Measurements from ENCODE around the gene BMPER.
A peak's percentile ranks its signal among the peaks of the same experiment; 100 is the strongest.

BMPER gene

DNA sequence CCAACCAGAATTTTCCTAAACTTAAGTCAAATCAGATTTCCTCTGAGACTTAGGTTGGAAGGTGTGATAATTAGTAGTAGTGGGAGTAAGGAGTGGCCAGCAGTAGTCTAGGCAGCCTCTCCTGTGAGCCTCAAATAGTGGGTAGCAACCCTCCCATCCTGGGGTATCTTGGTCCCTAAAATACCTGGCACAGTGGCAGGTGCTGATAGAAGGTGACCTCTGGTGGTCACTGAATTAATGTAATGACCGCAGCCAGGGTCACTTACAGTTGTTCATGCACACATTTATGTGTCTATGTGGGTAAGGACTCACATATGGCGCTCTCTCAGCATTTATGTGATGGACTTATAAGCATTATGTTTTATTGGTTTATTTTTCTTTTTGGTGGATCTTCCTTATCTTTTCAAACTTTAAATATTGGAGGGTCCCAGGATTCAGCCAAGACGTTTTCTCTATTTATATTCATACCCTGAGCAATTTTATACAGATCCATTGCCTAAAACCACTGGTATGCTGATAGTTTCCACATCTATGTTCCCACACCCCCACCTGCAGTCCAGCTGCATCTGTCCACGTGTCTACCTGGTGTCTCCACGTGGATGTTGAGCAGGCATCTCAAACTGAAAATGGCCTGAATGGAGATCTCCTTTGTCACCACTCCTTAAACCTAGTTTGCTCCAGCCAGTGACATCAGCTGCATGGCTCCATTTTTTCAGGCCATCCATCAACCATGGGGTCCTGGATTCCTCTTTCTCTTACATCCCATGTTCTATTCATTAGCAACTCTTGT is 18.3 kb downstream of the BMPER start:
- no peak for DNase-seq

DNA sequence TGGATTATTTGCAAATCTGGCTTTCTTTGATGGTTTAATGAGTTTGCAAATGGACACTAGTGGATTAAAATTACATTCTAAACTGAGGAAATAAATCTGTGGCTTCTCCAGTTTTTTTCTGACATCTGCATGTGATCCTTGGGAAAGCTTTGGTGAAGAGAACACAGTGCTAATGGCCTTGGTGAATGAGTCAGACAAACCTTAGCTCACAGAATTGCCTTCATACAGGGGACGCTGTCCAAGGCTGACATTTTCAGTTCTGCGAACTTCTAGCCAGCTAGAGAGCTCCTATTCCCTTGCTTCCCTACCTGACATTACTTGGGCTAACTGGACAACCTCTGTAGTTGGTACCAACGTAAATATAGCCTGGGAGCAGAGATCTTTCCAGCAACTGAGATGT is 21.2 kb downstream of the BMPER start:
- DNase-seq = no peak

GRCh38 chr7:33928986-33929385 is 23.6 kb downstream of the BMPER start:
- no peak for DNase-seq

- DNase-seq = no peak
Observed at GRCh38 chr7:33932221-33932620, 26.9 kb downstream of the BMPER start.

- DNase-seq = peak; percentile 41
Observed at GRCh38 chr7:33932832-33933468, 27.6 kb downstream of the BMPER start.

GRCh38 chr7:33933611-33934281 is 28.4 kb downstream of the BMPER start:
- DNase-seq = no peak

DNA sequence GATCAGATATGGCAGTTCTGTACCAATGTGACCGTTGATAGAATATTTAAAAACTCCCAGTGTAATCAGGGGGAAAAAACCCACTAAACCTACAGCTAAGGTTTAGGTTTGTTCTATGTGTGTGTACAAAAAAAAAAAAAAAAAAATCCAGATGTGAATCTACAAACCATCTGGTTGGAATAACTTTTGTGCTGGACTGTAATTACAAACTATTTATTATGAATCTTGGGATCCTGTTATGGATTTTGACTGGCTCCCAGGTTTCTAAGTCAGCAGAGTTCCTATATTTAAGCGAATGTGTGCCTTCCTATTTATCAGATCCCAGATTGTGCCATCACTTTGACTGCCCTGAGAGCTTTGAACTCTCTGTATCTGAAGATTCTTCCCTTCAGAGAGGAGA is 29.1 kb downstream of the BMPER start:
- DNase-seq = no peak

DNA sequence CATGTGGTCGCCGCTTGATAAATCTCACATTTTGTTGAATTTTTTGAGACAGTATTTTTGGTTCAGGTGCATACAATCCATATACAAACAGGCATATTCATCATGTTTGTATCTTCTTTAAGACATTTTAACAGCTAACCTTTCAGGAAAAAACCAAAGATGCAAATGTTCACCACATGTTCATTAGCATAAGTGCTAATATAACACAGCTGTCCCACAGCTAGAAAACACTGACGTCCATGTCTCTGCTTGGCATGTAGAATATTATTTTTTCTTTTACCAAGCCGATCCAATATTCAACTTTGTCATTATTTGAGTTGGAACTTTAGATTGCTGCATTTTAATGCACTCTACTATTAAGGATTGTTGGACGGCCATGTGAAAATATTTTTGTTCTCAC is 31.2 kb downstream of the BMPER start:
- DNase-seq = no peak

GRCh38 chr7:33937871-33938270 is 32.5 kb downstream of the BMPER start:
- DNase-seq = no peak

DNA sequence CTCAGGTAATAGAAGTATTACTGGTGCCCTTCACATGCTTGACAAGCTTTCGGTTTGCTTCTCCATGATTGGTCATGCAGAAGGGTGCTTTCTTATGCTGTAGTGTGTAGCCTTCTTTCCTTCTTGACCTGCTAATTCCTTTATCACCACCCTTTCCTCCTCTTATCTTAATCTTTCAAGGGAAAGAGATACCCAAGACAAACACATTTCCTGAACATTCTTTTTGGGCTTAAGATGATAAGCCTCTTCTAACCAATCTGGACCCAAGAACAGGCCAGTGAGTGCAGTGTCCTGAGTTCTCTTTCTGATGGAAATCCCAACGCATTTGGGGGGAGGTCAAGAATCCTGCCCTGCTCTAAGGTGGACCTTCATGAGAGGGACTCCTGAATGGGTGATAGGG is 33.8 kb downstream of the BMPER start:
- no peak for DNase-seq

- no peak for DNase-seq
Observed at GRCh38 chr7:33940503-33940902, 35.2 kb downstream of the BMPER start.

DNA sequence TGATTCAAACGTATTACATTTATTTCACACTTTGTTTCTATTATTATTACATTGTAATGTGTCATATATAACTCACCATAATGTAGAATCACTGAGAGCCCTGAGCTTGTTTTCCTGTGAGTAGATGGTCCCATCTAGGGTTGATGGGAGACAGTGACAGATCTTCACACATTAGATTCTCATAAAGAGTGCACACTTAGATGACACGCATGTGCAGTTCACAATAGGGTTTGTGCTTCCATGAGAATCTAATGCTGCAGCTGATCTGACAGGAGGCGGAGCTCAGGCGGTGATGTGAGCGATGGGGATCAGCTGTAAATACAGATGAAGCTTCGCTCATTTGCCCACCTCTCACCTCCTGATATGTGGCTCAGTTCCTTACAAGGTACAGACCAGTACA is 36.1 kb downstream of the BMPER start:
- no peak for DNase-seq

DNA sequence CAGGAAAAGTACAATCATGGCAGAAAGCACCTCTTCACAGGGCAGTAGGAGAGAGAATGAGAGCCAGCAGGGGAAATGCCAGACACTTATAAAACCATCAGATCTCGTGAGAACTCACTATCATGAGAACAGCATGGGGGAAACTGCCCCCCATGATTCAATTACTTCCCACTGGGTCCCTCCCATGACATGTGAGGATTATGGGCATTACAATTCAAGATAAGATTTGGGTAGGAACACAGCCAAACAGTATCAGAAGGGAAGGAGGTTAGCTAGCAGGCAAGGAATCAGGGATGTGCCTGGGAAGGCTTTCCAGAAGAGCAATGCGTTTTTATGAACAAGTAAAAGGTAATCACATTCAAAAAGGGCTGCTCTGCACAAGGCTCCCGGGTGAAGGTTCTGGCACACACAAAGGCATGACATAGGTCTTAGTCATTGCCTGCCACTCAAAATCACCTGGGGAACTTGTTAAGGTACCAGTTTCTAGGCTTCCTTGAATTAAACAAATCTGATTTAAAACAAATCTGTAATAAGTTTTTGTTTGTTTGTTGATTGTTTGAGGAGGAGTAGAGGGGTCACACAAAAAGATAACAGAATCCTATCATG is 40.9 kb downstream of the BMPER start:
- no peak for DNase-seq

DNA sequence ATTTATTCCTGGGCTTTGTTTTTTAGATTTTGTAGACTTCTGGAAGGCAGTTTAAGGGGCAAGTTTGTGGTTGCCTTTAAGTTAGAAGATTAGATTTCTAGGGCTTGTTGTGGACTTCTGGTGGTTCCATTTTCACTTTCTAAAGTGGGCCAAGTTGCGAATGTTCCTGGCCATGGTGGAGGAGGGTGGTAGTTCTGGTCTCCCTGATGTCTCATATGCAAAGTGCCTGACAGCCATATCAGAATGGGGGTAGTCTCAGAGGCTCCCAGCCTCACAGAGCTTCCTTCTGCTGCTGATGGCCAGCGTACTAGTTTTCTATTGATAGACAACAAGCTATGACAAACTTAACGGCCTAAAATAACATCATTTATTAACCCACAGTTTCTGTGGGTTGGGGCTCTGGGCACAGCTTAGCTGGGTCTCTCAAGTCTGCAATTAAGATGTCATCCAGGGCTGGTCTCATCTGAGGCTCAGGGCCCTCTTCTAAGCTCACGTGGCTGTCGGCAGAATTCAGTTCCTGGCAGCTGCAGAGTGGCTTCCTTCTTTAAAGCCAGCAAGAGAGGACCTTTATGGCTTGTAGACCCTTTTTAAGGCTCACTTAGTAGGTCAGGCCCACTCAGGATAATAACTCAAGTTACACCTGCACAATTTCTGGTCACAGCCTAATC is 44.8 kb downstream of the BMPER start:
- no peak for DNase-seq

GRCh38 chr7:33952824-33953223 is 47.5 kb downstream of the BMPER start:
- DNase-seq = no peak

- no peak for DNase-seq
Observed at GRCh38 chr7:33958104-33958503, 52.8 kb downstream of the BMPER start.

GRCh38 chr7:33959676-33960075 is 54.3 kb downstream of the BMPER start:
- no peak for DNase-seq

DNA sequence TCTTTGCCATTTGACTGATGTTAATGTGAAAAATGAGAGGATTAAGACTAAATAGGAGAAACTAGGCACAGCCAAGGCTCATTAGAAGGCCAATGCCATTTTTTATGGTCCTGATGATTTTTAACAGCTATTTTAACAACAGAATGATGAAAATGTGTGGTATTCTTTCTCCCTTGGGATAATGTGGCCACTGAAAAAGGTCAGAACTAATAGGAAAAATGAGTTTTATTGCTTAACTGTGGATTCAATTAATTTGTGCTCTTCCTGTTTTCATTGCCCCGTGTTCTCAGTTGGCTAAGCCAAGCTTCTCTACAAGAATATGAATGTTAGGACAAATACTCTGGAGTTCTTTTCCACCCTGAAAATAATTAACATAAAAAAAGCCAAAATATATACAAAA is 56.6 kb downstream of the BMPER start:
- no peak for DNase-seq

DNA sequence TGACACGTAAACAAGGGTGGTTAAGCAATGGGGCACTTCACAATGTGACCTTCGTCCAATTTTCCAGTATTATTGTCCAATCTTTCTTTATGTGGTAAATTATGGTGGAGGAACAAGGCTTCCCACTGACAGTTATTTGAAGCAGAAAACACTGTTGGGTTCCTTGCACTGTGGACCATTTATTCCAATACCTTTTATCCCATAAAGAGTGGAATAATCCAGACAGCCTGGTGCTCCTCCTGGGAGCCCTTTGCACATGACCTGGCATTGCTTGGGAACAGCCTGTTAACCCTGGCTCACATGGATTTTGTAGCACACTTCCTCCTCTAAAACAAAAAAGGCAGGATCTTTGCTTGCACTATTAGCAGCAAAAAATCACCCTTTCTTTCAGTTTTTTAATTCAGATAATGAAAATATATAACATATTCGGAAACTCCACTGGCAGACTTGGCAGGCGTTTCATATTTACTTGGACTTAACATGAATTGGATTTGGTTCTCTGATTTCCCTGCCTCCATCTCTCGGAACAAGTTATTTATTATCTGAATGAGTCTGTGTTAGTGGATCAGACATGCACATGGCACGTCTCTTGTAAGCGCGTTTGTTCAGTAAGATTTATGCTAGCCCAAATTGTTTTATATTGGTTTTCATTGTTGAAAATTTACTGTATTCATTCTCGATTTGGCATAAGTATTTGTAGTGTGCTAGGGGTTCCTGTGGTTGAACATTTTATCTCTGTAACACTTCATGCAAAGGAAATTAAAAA is 59.3 kb downstream of the BMPER start:
- peak; percentile 27 for DNase-seq

DNA sequence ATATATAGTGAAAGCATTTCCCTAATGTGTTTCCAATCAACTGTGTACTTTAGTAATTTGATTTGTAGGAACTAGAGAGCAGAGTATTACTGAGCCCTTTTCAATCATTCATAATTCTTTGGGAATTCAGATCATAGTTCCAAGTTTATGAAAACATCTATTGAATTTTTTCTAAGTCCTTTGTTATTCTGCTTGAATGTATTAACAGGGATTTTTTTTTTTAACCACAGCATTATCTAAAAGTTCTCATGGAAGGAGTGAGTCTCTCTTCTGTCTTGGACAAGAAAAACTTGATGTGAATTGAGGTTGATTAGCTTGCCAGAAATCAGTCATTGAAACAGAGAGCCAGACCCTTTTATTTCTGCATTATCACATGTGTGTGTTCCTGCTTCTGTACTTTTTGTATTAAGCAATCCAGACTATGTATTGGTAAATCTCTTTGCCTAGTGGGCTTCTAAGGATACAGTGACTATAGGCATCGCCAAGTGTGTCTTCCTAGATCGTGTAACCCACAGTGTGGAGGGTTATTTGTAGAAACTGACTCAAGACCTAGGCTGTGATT is 59.9 kb downstream of the BMPER start:
- no peak for DNase-seq

DNA sequence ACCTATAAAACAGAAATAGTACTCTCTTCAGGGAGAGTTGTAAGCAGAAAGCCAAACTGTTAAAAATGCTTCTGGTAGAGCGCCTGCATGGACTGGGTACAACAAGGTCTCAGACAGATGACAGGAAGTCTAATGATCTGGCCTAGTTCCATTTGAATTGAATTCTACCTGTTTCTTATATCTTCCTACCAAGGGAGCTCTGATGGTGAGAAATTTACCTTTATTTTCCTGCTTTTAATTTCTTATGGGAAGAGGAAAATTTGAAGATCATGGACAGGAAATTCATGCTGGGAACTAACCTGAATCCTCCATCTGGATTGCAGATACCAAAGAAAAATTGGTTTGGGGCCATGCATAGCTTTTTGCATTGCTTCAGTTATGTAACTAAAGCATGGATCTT is 63.3 kb downstream of the BMPER start:
- DNase-seq = no peak

GRCh38 chr7:33970536-33970935 is 65.2 kb downstream of the BMPER start:
- DNase-seq = no peak
